IMR-90 (cell line): ENCODE measurements around the gene PPFIA1. TPM values are rescaled to one million over a fixed set of nuclear protein-coding genes. Genes with fewer than 3 reads are reported as not detected.

ENCODE experiments used
- ATAC-seq: fragments of 200-7000 bp; cut with Tn5 transposase; 2 replicates; pipeline ENCODE4 v1.9.1; 2020; ENCODE audit warnings: low read depth, mild to moderate bottlenecking, moderate library complexity
- BruUV-seq: library from RNA; stranded (reverse); fragments of 400-500 nt; replicated peaks from 2 replicates; lab custom pipeline; 2021; lab: Mats Ljungman, UMichigan
- CTCF ChIA-PET: fragments of 300-600 bp; formaldehyde crosslinking; extraction: SDS; loops from one replicate; lab custom pipeline; 2021; ENCODE audit warnings: antibody characterized with exemption; lab: Yijun Ruan, JAX
- POLR2A ChIA-PET: fragments of 300-600 bp; sonication (Branson Sonifier 250); formaldehyde crosslinking; loops from one replicate; lab custom pipeline; 2022; ENCODE audit warnings: antibody characterized with exemption; ENCODE audit not compliant: unreplicated experiment; lab: Charles Lee
- DNase-seq: peaks from one replicate; pipeline ENCODE4 v3.0.0; 2013
- H2AFZ ChIP-seq: replicated peaks from 2 replicates; pipeline ENCODE3; 2013; ENCODE audit warnings: low read length, mild to moderate bottlenecking; ENCODE audit not compliant: poor library complexity
- H2AK5ac ChIP-seq: 2 replicates; pipeline ENCODE4 v1.6.1; 2013; ENCODE audit warnings: low read depth, low read length, inconsistent platforms
- H2AK9ac ChIP-seq: replicated peaks from 2 replicates; pipeline ENCODE3; 2013; ENCODE audit warnings: mild to moderate bottlenecking, low read depth, low read length, moderate library complexity; ENCODE audit not compliant: poor library complexity
- H2BK120ac ChIP-seq: 2 replicates; pipeline ENCODE4 v1.6.1; 2013; ENCODE audit warnings: low read depth, low read length, inconsistent platforms
- H2BK15ac ChIP-seq: 3 replicates; pipeline ENCODE4 v1.6.1; 2013; ENCODE audit warnings: low read depth, low read length, inconsistent platforms
- H2BK20ac ChIP-seq: 2 replicates; pipeline ENCODE4 v1.6.1; 2013; ENCODE audit warnings: low read depth, mild to moderate bottlenecking, inconsistent platforms, low read length, moderate library complexity
- H2BK5ac ChIP-seq: 2 replicates; pipeline ENCODE4 v1.6.1; 2013; ENCODE audit warnings: mild to moderate bottlenecking, low read depth, low read length, inconsistent platforms; ENCODE audit not compliant: poor library complexity, severe bottlenecking
- H3K14ac ChIP-seq: replicated peaks from 2 replicates; pipeline ENCODE4 v1.6.1; 2013; ENCODE audit warnings: low read depth, low read length, inconsistent platforms
- H3K18ac ChIP-seq: 2 replicates; pipeline ENCODE4 v1.6.1; 2013; ENCODE audit warnings: low read depth, low read length, control low read depth
- H3K23ac ChIP-seq: 2 replicates; pipeline ENCODE4 v1.6.1; 2013; ENCODE audit warnings: low read depth, low read length, inconsistent platforms
- H3K27ac ChIP-seq: 2 replicates; pipeline ENCODE4 v1.5.1; 2013; ENCODE audit warnings: mild to moderate bottlenecking, control low read depth, low read length; ENCODE audit not compliant: insufficient read depth
- H3K27me3 ChIP-seq: 2 replicates; pipeline ENCODE4 v1.6.1; 2013; ENCODE audit warnings: low read length; ENCODE audit not compliant: control insufficient read depth, insufficient read depth
- H3K36me3 ChIP-seq: 2 replicates; pipeline ENCODE4 v1.6.1; 2013; ENCODE audit warnings: low read length, mixed read lengths; ENCODE audit not compliant: control insufficient read depth, insufficient read depth
- H3K4ac ChIP-seq: 2 replicates; pipeline ENCODE4 v1.6.1; 2013; ENCODE audit warnings: low read depth, low read length, inconsistent platforms
- H3K4me1 ChIP-seq: 2 replicates; pipeline ENCODE4 v1.6.1; 2013; ENCODE audit warnings: low read length, mixed read lengths; ENCODE audit not compliant: control insufficient read depth, insufficient read depth
- H3K4me2 ChIP-seq: 2 replicates; pipeline ENCODE4 v1.6.1; 2013; ENCODE audit warnings: low read depth, mild to moderate bottlenecking, control low read depth, low read length, moderate library complexity
- H3K4me3 ChIP-seq: 2 replicates; pipeline ENCODE4 v1.5.1; 2013; ENCODE audit warnings: low read depth, mild to moderate bottlenecking, control low read depth, low read length, moderate library complexity; ENCODE audit not compliant: insufficient read depth
- H3K56ac ChIP-seq: 2 replicates; pipeline ENCODE4 v1.6.1; 2013; ENCODE audit warnings: low read length, inconsistent platforms; ENCODE audit not compliant: insufficient read depth; ENCODE audit errors: extremely low read depth
- H3K79me1 ChIP-seq, 2 experiments: 2 replicates each; pipeline ENCODE4 v1.6.1; 2013; ENCODE audit warnings: low read length in 2 of 2, inconsistent platforms in 1 of 2, low read depth in 1 of 2
- H3K9ac ChIP-seq: 2 replicates; pipeline ENCODE4 v1.6.1; 2013; ENCODE audit warnings: low read depth, low read length, control low read depth
- H3K9me1 ChIP-seq: 2 replicates; pipeline ENCODE4 v1.6.1; 2013; ENCODE audit warnings: low read length, inconsistent platforms; ENCODE audit not compliant: insufficient read depth
- H3K9me3 ChIP-seq: 2 replicates; pipeline ENCODE4 v1.6.1; 2013; ENCODE audit warnings: low read length; ENCODE audit not compliant: control insufficient read depth, insufficient read depth
- H4K20me1 ChIP-seq: 2 replicates; pipeline ENCODE4 v1.6.1; 2013; ENCODE audit warnings: low read length, inconsistent platforms; ENCODE audit not compliant: insufficient read depth
- H4K5ac ChIP-seq: 2 replicates; pipeline ENCODE4 v1.6.1; 2013; ENCODE audit warnings: mild to moderate bottlenecking, low read depth, low read length, control low read depth
- H4K8ac ChIP-seq, 2 experiments: 2 replicates each; pipeline ENCODE4 v1.6.1; 2013; ENCODE audit warnings: low read depth in 2 of 2, low read length in 2 of 2, control low read depth in 1 of 2, inconsistent platforms in 1 of 2
- H4K91ac ChIP-seq: 2 replicates; pipeline ENCODE4 v1.6.1; 2013; ENCODE audit warnings: low read depth, low read length, inconsistent platforms; ENCODE audit not compliant: insufficient read depth
- BHLHE40 ChIP-seq: fragments of 150-350 bp; IDR thresholded peaks from 2 replicates; pipeline ENCODE4 v1.6.1; 2016; ENCODE audit warnings: mild to moderate bottlenecking, low read depth, low read length
- CEBPB ChIP-seq: IDR thresholded peaks from 2 replicates; pipeline ENCODE4 v1.6.1; 2012; ENCODE audit warnings: low read depth, low read length, improper control_type of control experiment
- CHD1 ChIP-seq: IDR thresholded peaks from 2 replicates; pipeline ENCODE4 v1.6.1; 2012; ENCODE audit warnings: low read depth, low read length, improper control_type of control experiment
- FOS ChIP-seq: fragments of 150-350 bp; IDR thresholded peaks from 2 replicates; pipeline ENCODE4 v1.6.1; 2016; ENCODE audit warnings: low read depth, low read length
- MAFK ChIP-seq: IDR thresholded peaks from 2 replicates; pipeline ENCODE4 v1.6.1; 2012; ENCODE audit warnings: low read depth, low read length, improper control_type of control experiment
- MAZ ChIP-seq: IDR thresholded peaks from 2 replicates; pipeline ENCODE4 v1.6.1; 2012; ENCODE audit warnings: low read depth, mild to moderate bottlenecking, low read length, improper control_type of control experiment, moderate library complexity, borderline replicate concordance
- MXI1 ChIP-seq: IDR thresholded peaks from 2 replicates; pipeline ENCODE4 v1.6.1; 2012; ENCODE audit warnings: low read depth, mild to moderate bottlenecking, low read length, moderate library complexity, borderline replicate concordance
- NFE2L2 ChIP-seq: fragments of 150-350 bp; IDR thresholded peaks from 2 replicates; pipeline ENCODE4 v1.6.1; 2016; ENCODE audit warnings: low read depth, mild to moderate bottlenecking, low read length
- POLR2A ChIP-seq: IDR thresholded peaks from 2 replicates; pipeline ENCODE4 v1.6.1; 2012; ENCODE audit warnings: mild to moderate bottlenecking, low read depth, low read length
- RAD21 ChIP-seq: IDR thresholded peaks from 2 replicates; pipeline ENCODE4 v1.6.1; 2012; ENCODE audit warnings: low read length, improper control_type of control experiment
- RCOR1 ChIP-seq: IDR thresholded peaks from 2 replicates; pipeline ENCODE4 v1.6.1; 2012; ENCODE audit warnings: mild to moderate bottlenecking, low read length, improper control_type of control experiment; ENCODE audit not compliant: insufficient replicate concordance
- RFX5 ChIP-seq: IDR thresholded peaks from 2 replicates; pipeline ENCODE4 v1.8.0; 2012; ENCODE audit warnings: low read depth, mild to moderate bottlenecking, low read length, moderate library complexity
- SMC3 ChIP-seq: fragments of 150-350 bp; IDR thresholded peaks from 2 replicates; pipeline ENCODE4 v1.6.1; 2016; ENCODE audit warnings: low read depth, mild to moderate bottlenecking, antibody characterized with exemption, low read length, moderate library complexity
- dilution Hi-C: fragments of 300-500 bp; cut with HindIII; formaldehyde crosslinking; loops from one replicate; pipeline ENCODE4 v1.14.3; 2018; ENCODE audit warnings: low sequenced_read_pairs; ENCODE audit not compliant: unreplicated experiment
- in situ Hi-C: fragments of 300-500 bp; cut with MboI; formaldehyde crosslinking; loops from 3 replicates; pipeline ENCODE4 v1.14.3; 2019; ENCODE audit warnings: low sequenced_read_pairs, inconsistent platforms, mixed read lengths
- intact Hi-C: fragments of 100-400 bp; cut with micrococcal nuclease; formaldehyde crosslinking; loops from 2 replicates; pipeline ENCODE4 v1.10.0; 2022
- polyA plus RNA-seq, 3 experiments: library from polyadenylated mRNA; depleted of rRNA; stranded (reverse); fragments of >200 nt; gene quantifications; 2 replicates each; pipeline ENCODE4 v1.2.3, GENCODE V29; 2012; ENCODE audit warnings: low replicate concordance in 1 of 3
- total RNA-seq: library from RNA; depleted of rRNA; stranded (reverse); fragments of >200 nt; gene quantifications from 2 replicates; pipeline ENCODE4 v1.2.3, GENCODE V29; 2012
- TF ChIP-seq, protein P1 (sequence below): fragments of 150-350 bp; IDR thresholded peaks from 2 replicates; pipeline ENCODE4 v1.6.1; 2016; ENCODE audit warnings: low read depth, mild to moderate bottlenecking, low read length, moderate library complexity, borderline replicate concordance
- TF ChIP-seq, protein P2 (sequence below): conservative IDR thresholded peaks from 2 replicates; pipeline ENCODE4 v1.5.1; 2012; ENCODE audit warnings: mild to moderate bottlenecking, low read depth, low read length, improper control_type of control experiment
- TF ChIP-seq, protein P3 (sequence below): fragments of 150-350 bp; IDR thresholded peaks from 2 replicates; pipeline ENCODE4 v1.6.1; 2017; ENCODE audit warnings: mild to moderate bottlenecking, antibody characterized with exemption, low read length, low read depth

The PPFIA1 gene
- total and polyA plus RNA-seq, 2 of the 4 experiments (the other 2 are of a cell fraction), result 25.6 to 37.2 TPM

DNA sequence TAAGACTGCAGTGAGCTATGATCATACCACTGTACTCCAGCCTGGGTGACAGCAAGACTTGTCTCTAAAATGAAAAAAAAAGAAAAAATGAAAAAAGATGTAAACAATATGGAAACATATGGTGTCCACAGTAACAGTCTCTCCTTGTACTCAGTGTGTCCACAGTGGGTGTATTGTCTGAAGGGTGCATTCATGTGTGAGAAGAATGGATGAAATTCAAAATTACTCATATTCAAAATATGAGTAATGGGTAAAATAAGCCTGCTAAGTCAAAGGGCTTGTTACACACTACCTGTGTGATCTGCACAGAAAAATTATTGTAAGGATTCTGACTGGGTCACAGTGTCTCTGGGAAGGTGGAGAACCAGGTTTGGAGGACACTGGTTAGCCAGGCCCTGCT lies 26.9 kb downstream of the PPFIA1 start:
- no peak overlapping the region for H2AK9ac ChIP-seq
- DNase-seq (peak; percentile 40), ATAC-seq (peak; percentile 23; the same call in 1 of the 2 replicates)
- H2BK20ac ChIP-seq, result no peak overlapping the region
- no peak overlapping the region for H3K27ac ChIP-seq
- H3K4me1 ChIP-seq, result peaks cover 16% of the 10 kb centered on the region
- TF ChIP-seq FOS (no peak), POLR2A (no peak), RFX5 (no peak), CHD1 (no peak), RAD21 (no peak), SMC3 (no peak), BHLHE40 (no peak), MAFK (no peak), RCOR1 (no peak), NFE2L2 (no peak), MXI1 (no peak), MAZ (no peak), CEBPB (no peak)
- TF ChIP-seq, protein P1, sequence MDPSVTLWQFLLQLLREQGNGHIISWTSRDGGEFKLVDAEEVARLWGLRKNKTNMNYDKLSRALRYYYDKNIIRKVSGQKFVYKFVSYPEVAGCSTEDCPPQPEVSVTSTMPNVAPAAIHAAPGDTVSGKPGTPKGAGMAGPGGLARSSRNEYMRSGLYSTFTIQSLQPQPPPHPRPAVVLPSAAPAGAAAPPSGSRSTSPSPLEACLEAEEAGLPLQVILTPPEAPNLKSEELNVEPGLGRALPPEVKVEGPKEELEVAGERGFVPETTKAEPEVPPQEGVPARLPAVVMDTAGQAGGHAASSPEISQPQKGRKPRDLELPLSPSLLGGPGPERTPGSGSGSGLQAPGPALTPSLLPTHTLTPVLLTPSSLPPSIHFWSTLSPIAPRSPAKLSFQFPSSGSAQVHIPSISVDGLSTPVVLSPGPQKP, result no peak
- TF ChIP-seq, protein P2, sequence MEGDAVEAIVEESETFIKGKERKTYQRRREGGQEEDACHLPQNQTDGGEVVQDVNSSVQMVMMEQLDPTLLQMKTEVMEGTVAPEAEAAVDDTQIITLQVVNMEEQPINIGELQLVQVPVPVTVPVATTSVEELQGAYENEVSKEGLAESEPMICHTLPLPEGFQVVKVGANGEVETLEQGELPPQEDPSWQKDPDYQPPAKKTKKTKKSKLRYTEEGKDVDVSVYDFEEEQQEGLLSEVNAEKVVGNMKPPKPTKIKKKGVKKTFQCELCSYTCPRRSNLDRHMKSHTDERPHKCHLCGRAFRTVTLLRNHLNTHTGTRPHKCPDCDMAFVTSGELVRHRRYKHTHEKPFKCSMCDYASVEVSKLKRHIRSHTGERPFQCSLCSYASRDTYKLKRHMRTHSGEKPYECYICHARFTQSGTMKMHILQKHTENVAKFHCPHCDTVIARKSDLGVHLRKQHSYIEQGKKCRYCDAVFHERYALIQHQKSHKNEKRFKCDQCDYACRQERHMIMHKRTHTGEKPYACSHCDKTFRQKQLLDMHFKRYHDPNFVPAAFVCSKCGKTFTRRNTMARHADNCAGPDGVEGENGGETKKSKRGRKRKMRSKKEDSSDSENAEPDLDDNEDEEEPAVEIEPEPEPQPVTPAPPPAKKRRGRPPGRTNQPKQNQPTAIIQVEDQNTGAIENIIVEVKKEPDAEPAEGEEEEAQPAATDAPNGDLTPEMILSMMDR, result no peak
- TF ChIP-seq, protein P3, sequence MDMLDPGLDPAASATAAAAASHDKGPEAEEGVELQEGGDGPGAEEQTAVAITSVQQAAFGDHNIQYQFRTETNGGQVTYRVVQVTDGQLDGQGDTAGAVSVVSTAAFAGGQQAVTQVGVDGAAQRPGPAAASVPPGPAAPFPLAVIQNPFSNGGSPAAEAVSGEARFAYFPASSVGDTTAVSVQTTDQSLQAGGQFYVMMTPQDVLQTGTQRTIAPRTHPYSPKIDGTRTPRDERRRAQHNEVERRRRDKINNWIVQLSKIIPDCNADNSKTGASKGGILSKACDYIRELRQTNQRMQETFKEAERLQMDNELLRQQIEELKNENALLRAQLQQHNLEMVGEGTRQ, result no peak
- H3K79me1 ChIP-seq, result peaks cover 22 to 64% of the 10 kb centered on the region in 2 experiments
- no peak overlapping the region for H4K91ac ChIP-seq
- H4K5ac ChIP-seq, result no peak overlapping the region
- H3K14ac ChIP-seq, result no peak overlapping the region
- ChIA-PET CTCF (no interaction called here), POLR2A (no interaction called here)
- H3K56ac ChIP-seq, result no peak overlapping the region
- no peak overlapping the region for H3K23ac ChIP-seq
- intact Hi-C loops (no loop called here), dilution Hi-C loops (no loop called here), in situ Hi-C loops (no loop called here)
- no peak overlapping the region; the same call in 1 of the 2 replicates for H2AK5ac ChIP-seq
- no peak overlapping the region for H4K8ac ChIP-seq
- H3K4me2 ChIP-seq, result no peak overlapping the region
- no peak overlapping the region for H3K9ac ChIP-seq
- no peak overlapping the region for H2BK5ac ChIP-seq
- H3K18ac ChIP-seq, result no peak overlapping the region
- H2AFZ ChIP-seq, result no peak overlapping the region
- H3K27me3 ChIP-seq, result no peaks in the 10 kb centered on the region
- peaks cover 14% of the 10 kb centered on the region for H3K36me3 ChIP-seq
- H3K4ac ChIP-seq, result no peak overlapping the region
- H3K4me3 ChIP-seq, result no peak overlapping the region
- BruUV-seq, result no TSS peak
- H4K20me1 ChIP-seq, result peaks cover 38% of the 10 kb centered on the region
- H2BK15ac ChIP-seq, result no peak overlapping the region
- H3K9me3 ChIP-seq, result no peaks in the 10 kb centered on the region
- no peak overlapping the region for H2BK120ac ChIP-seq
- peaks cover 21% of the 10 kb centered on the region for H3K9me1 ChIP-seq
